GM19023 (cell line): ENCODE results near the gene DPH6.

Experiments
- ATAC-seq: cut with Tn5 transposase; IDR thresholded peaks from one replicate; pipeline ENCODE4 v1.9.1; 2021; ENCODE audit warnings: mild to moderate bottlenecking, moderate library complexity; ENCODE audit not compliant: unreplicated experiment

Gene DPH6

DNA sequence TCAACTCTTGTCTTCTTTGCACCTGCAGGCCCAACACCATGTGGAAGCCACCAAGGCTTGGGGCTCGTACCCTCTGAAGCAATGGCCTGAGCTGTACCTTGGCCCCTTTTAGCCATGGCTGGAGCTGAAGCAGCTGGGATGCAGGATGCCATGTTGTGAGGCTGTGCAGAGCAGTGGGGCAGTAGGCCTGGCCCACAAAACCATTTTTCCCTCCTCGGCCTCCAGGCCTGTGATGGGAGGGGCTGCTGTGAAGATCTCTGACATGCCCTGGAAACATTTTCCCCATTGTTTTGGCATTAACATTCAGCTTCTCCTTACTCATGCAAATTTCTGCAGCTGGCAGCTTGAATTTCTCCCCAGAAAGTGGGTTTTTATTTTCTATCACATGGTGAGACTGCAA lies 58.5 kb downstream of the DPH6 start:
- no peak for ATAC-seq

DNA sequence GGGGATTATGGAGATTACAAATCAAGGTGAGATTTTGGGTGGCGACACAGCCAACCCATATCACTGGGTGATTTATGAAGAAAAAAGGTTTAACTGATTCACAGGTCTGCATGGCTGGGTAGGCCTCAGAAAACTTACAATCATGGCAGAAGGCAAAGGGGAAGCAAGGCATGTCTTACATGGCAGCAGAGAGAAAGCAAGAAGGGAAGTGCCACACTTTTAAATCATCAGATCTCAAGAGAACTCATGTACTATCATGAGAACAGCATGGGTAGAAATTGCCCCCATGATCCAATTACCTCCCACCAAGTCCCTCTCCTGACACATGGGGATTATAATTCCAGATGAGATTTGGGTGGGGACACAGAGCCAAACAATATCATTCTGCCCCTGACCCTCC lies 59.7 kb downstream of the DPH6 start:
- ATAC-seq: no peak

DNA sequence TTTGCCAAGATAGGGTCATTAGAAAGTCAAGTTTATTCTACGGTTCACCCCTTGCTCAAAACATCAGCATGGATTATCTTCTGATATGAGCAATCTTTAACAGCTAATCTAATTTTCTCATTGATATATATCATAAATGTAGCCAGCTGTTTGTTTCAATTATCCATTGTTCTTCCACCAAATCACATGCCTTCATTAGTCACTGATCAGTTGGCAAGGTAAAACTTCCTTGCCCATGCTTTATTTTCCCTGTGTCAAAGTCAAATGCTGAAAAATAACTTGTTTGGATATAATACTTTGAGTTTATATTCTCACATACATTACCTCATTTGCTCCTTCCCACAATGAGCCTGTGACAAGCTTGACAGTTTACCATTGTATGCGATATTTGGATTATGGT lies 60.6 kb downstream of the DPH6 start:
- no peak for ATAC-seq

DNA sequence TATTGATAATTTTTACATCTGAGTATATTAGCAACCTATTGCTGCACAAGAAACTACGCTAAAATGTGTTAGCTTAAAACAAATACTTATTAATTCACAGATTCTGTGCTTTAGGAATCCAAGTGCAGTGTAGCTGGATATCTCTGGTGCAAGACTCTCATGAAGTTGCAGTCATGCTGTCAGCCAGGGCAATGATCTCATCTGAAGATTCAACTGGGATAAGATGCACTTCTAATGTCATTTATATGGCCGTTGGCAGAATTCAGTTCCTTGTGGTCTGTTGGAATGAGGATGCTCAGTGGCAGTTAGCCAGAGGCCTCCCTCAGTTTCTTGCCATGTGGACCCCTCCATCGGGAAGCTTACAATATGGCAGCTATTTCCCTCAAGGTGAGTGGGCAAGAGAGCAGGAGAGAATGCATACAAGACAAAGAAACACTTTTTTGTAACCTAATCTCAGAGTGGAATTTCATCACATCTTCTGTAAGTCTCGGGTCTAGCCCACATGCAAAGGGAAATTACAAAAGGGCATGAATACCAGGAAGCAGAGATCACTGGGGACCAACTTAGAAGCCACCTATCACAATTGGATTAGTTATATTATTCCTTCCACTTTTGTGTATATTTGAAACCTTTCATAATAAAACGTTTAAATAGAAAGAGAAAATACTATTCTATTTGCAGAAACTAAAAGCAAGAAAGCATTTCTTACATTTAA lies 61.6 kb downstream of the DPH6 start:
- no peak for ATAC-seq

GRCh38 chr15:35481992-35482391 lies 64.0 kb downstream of the DPH6 start:
- ATAC-seq: no peak

GRCh38 chr15:35481064-35481463 lies 64.9 kb downstream of the DPH6 start:
- ATAC-seq: no peak

DNA sequence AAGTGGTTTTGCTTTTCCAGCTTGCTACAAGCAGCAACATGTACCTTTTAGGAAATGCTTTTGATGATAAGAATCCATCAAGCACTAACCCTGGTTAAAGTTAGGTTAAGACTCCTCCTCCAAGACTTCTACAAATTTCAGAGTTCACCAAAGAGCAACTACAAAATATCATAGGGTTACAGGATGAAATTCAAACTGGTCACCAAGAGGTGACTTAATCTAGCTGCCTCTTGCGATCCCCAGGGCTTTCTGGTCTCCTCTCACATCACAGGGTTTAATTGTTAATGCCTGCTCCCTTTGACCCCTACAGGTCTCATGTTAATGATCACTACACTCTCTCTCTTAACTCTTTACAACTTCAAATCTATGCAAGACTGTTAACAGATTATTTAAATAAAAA lies 66.5 kb downstream of the DPH6 start:
- no peak for ATAC-seq

GRCh38 chr15:35477312-35478262 lies 68.4 kb downstream of the DPH6 start:
- no peak for ATAC-seq

DNA sequence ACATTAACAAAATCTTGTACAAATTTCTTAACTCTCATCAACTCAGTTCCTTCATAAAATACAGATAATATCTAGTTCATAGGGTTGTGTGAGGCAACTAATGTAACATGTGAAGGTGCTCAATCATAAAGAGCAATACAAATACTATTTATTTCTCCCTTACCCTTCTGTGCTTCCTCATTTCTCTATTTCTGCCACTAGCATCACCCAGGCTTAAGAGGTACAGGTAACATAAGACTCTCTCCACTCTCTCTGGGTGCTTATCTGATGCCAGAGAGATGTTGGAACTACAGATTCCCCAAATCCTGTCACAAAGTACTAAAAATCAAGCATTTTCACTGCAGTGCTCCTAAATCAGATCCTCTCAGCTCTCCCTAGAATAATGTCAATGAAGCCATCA lies 74.9 kb downstream of the DPH6 start:
- ATAC-seq: no peak

DNA sequence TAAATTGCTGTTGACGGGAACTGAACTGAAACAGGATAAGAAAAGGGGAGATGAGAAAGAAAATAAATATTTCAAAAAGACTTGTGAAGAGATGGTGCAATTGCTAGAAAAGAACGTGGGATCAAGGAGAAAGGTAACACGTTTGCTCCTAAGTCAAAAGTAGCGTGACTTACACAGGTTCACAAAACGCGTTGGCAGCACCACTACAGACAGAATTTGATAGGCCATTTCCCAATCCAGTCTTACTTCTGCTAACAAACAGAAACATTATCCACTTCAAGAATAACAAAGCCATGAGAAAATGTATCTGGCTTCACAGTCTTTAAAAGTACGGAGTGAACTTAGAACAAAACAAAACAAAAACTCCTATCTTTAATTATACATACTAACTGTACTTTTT lies 75.5 kb downstream of the DPH6 start:
- no peak for ATAC-seq

GRCh38 chr15:35466476-35466875 lies 79.5 kb downstream of the DPH6 start:
- no peak for ATAC-seq

GRCh38 chr15:35465783-35466182 lies 80.2 kb downstream of the DPH6 start:
- ATAC-seq: no peak

- ATAC-seq: no peak
Observed at GRCh38 chr15:35460616-35461015, 85.3 kb downstream of the DPH6 start.

DNA sequence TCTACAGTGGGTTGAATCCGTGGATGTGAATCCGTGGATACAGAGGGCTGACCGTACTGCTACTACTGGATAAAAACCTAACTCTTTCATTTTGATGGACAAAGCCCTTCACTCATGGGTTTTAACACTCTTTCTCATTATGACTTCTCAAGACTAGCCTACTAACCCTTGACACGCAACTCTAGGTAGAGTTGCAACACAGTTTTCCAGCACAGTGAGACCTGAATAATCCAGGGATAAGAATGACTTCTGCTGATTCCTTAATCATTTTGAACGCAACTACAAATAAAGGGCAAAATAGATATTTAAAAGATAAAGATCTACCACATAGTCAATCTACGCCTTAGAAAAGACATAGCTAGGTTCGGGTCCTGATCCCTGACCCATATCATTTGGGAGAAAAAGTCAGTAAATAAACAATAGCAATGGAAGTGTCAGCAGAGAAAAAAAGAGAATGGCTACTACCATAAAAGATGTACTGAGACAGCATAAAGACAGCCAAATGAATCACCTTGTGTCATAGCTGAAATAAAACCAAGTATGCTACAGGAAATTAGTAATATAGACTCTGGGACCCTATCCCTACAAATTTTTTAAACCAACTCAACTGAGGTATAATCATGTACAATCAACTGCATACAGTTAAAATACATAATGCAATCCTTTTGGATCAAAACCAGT lies 87.6 kb downstream of the DPH6 start:
- ATAC-seq: no peak

- ATAC-seq: no peak
Observed at GRCh38 chr15:35455201-35455600, 90.8 kb downstream of the DPH6 start.

DNA sequence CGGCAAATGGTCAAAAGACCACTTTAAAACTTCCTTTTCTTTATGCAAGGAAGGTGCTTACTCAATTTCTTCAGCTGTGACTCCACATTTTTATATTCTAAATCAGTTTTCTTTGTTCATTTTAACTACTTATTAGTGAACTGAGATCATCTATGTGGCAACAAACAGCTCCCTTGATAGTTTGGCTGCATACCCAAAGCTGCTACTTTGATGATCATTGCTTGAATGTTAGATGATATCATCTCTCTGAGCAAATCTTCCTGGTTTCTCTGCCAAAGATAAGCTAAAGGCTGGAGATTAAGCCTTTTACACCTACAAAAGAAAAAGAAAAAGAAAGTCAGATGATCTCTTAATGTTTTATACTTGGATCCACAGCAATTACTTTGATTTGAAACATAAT lies 95.5 kb downstream of the DPH6 start:
- ATAC-seq: no peak

- ATAC-seq: no peak
Observed at GRCh38 chr15:35448294-35448693, 97.7 kb downstream of the DPH6 start.

DNA sequence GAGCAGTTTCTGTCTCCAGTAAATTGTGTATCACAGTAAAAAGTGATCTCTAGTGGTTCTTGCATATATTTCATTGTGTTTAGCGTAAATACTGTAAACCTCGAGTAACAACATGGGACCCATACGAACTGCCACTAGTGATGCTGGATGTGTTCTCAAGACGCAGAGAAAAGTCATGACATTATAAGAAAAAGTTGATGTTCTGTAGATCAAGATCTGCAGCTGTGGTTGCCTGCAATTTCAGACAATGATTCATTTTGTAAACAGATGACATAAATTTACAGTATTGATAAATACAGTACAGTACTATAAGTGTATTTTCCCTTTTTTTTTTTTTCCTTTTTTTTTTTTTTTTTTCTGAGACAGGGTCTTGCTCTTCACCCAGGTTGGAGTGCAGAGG lies 100.1 kb downstream of the DPH6 start:
- ATAC-seq: no peak

DNA sequence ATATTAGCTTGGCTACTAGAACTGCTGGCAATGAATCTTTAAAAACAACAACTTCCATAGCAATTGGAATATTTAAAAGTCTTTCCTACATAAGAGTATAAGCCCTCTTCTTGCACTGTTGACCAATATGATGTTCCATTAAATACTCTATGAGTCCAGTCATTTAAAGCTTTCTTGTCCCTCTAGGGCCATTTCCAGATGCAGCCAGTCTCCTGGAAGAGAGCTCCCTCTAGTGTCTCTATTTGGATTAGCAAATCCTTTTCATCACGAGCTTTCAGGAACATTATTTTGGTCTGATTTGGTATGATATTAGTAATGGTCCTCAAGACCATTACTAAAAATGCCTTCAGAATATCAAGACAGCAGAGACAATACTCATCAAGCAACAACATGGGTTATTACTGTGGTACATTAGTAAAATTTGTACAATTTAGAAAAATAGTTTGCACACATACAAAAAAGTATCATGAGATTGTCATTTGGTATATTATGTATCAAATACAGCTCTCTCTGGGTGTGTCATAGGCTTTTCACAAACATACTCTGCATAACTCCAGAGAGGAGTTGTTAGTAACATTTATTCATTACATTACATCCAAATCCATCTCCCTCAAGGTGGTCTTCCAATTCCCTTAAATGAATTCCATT lies 101.3 kb downstream of the DPH6 start:
- ATAC-seq: no peak

GRCh38 chr15:35443376-35443775 lies 102.6 kb downstream of the DPH6 start:
- no peak for ATAC-seq

GRCh38 chr15:35442742-35443141 lies 103.2 kb downstream of the DPH6 start:
- no peak for ATAC-seq
